Hepatocyte (in vitro differentiated cells): ENCODE results near the gene STN1.

Source experiments
- CTCF ChIP-seq: fragments of 200-600 bp; sonication (generic); IDR thresholded peaks from 2 replicates; pipeline ENCODE4 v1.5.1; 2016; ENCODE audit warnings: antibody characterized with exemption, mild to moderate bottlenecking; ENCODE audit not compliant: poor library complexity
- EZH2phosphoT487 ChIP-seq: fragments of 200-600 bp; sonication (generic); IDR thresholded peaks from one replicate; pipeline ENCODE4 v1.6.1; 2018; ENCODE audit warnings: antibody characterized with exemption, mild to moderate bottlenecking, low read depth, moderate library complexity; ENCODE audit not compliant: unreplicated experiment, severe bottlenecking

DNA sequence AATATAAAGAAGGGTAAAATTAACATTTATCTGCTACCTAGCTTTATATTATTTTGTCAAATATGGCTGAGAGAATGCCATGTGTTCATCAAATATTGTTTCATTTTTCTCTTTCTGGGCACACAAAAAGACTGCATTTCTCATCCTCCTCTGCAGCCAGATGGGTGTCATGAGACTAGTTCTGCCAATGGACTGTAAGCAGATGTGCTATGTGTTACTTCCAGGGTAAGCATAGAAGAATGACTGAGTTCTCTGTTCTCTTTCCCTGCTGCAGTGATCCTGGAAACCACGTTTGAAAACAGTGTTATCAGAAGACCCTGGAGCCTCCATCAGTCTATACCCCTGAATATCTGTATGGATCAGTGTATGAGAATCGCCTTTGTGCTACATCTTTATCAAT lies 24.9 kb upstream of the STN1 start:
- TF ChIP-seq CTCF (no peak), EZH2phosphoT487 (no peak)
